Upper lobe of left lung (tissue), 6 donors: Measurements from ENCODE around the gene PTPRG. TPM values are rescaled to one million over a fixed set of nuclear protein-coding genes. Genes with fewer than 3 reads are reported as not detected.

Source experiments
- ATAC-seq, 2 donors: fragments of 200-7000 bp; cut with Tn5 transposase; one replicate each; pipeline ENCODE4 v1.9.1; 2022; ENCODE audit warnings: mild to moderate bottlenecking in 2 of 2, moderate library complexity in 2 of 2; ENCODE audit not compliant: low FRiP score in 2 of 2
- DNase-seq, 2 donors: peaks; one replicate each; pipeline ENCODE4 v3.0.0-alpha.2; 2019 to 2020
- H3K27ac ChIP-seq, 4 donors: fragments of 200-600 bp; sonication (generic); one replicate each; pipeline ENCODE4 v1.5.1; 2016 to 2019
- H3K27me3 ChIP-seq, 4 donors: fragments of 200-600 bp; sonication (generic); one replicate each; pipeline ENCODE4 v1.5.1; 2017 to 2019
- H3K36me3 ChIP-seq, 4 donors: fragments of 200-600 bp; sonication (generic); one replicate each; pipeline ENCODE4 v1.5.1; 2016 to 2019
- H3K4me1 ChIP-seq, 4 donors: fragments of 200-600 bp; sonication (generic); one replicate each; pipeline ENCODE4 v1.5.1; 2018 to 2019
- H3K4me3 ChIP-seq, 4 donors: fragments of 200-600 bp; sonication (generic); one replicate each; pipeline ENCODE4 v1.5.1; 2017 to 2019; ENCODE audit warnings: mild to moderate bottlenecking in 2 of 4, moderate library complexity in 1 of 4
- H3K9me3 ChIP-seq, 4 donors: fragments of 200-600 bp; sonication (generic); one replicate each; pipeline ENCODE4 v1.5.1; 2018 to 2019
- CTCF ChIP-seq, 6 experiments: fragments of 450-650 bp in 4 of 6; fragments of 200-600 bp in 2 of 6; sonication (generic) in 2 of 6; IDR thresholded peaks; one replicate each; pipeline ENCODE4 v1.5.1; 2016 to 2019; ENCODE audit warnings: antibody characterized with exemption in 6 of 6
- EP300 ChIP-seq, 4 donors: sonication (generic); formaldehyde crosslinking; IDR thresholded peaks; one replicate each; pipeline ENCODE4 v1.5.1; 2017; ENCODE audit warnings: antibody characterized with exemption in 4 of 4, control low read depth in 2 of 4
- POLR2A ChIP-seq, 4 donors: fragments of 450-650 bp; IDR thresholded peaks; one replicate each; pipeline ENCODE4 v1.5.1; 2016 to 2017; ENCODE audit warnings: antibody characterized with exemption in 4 of 4, mild to moderate bottlenecking in 2 of 4
- POLR2AphosphoS5 ChIP-seq, 2 donors: sonication (generic); formaldehyde crosslinking; IDR thresholded peaks; one replicate each; pipeline ENCODE4 v1.5.1; 2017; ENCODE audit warnings: antibody characterized with exemption in 2 of 2
- WGBS, 2 donors: methylation state at CpG; one replicate each; pipeline ENCODE4 v1.1.5; 2017 to 2018; 5-methylcytosine and 5-hydroxymethylcytosine counted together
- small RNA-seq, 4 donors: library from RNA; depleted of rRNA; stranded (forward); fragments of <200 nt; gene quantifications; one replicate each; pipeline ENCODE3, GENCODE V24; 2016
- total RNA-seq, 6 donors: library from RNA; depleted of rRNA in 4 of 6; stranded (reverse); fragments of >200 nt in 4 of 6; gene quantifications; one replicate each; pipeline versions ENCODE4 v1.1.0 to v1.2.1, GENCODE V29; 2016 to 2021
- donor health status: DM: no; HTN: no; CAD: no; lungs with moderate emphysema.
- donor health status: DM: no; HTN: yes; CAD: no; lungs with severe emphysema.

PTPRG gene
- total RNA-seq, 6 donors from 2014 or later: 58.7 to 101 (median 68.8) TPM

DNA sequence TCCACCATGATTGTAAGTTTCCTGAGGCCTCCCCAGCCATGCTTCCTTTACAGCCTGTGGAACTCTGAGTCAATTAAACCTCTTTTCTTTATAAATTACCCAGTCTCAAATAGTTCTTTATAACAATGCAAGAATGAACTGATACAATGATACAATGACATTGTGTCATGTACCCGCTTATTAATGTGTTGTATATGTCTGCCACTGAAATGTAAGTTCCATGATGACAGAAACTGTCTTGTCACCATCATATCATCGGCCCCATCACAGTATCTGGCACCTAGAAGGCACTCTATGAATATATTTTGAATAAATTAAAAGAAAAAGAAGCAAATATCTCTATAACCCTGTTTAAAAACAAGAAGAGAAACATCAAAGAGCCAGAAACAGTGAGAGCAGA, 782.4 kb downstream of the PTPRG start:
- H3K27ac ChIP-seq: no peak overlapping the region
- H3K4me3 ChIP-seq: no peak overlapping the region
- no peak for ATAC-seq
- no peaks in the 10 kb centered on the region for H3K27me3 ChIP-seq
- no peak for TF ChIP-seq EP300 (IDR thresholded peaks at IDR 0.05)
- no peak for TF ChIP-seq POLR2AphosphoS5 (IDR thresholded peaks at IDR 0.05)
- no peak for TF ChIP-seq CTCF (IDR thresholded peaks at IDR 0.05)
- no peak for TF ChIP-seq POLR2A (IDR thresholded peaks at IDR 0.05)
- no peaks in the 10 kb centered on the region for H3K36me3 ChIP-seq
- no peaks in the 10 kb centered on the region for H3K4me1 ChIP-seq
- H3K9me3 ChIP-seq: no peaks in the 10 kb centered on the region
- no peak for DNase-seq
- 79 to 84% methylated on average over 2 of the region's 2 CpGs for WGBS, 2 donors

Small RNA genes within 50 kb of the gene (small RNA-seq; reads per million reads assigned to genes)
- gene RF00019 (0 reads per million in 4 donors), gene RNU2-10P (0 reads per million in 4 donors)
